SK-N-SH treated with all-trans-retinoic acid at 6 μM for 48 hours (cell line): ENCODE data around the gene NEU4.

Experiments
- ARNTL ChIP-seq: fragments of 450-650 bp; formaldehyde crosslinking; IDR thresholded peaks from 2 replicates; pipeline ENCODE4 v1.5.0; 2020; ENCODE audit warnings: low read depth, mild to moderate bottlenecking, moderate library complexity, borderline replicate concordance
- BACH2 ChIP-seq: fragments of 250-450 bp; sonication (Bioruptor Pico); IDR thresholded peaks from 2 replicates; pipeline ENCODE4 v1.9.0; 2021; ENCODE audit warnings: mild to moderate bottlenecking, borderline replicate concordance
- CREB5 ChIP-seq: fragments of 250-450 bp; sonication (Bioruptor Pico); IDR thresholded peaks from 2 replicates; pipeline ENCODE4 v1.5.1; 2020; ENCODE audit warnings: low read depth, mild to moderate bottlenecking, moderate library complexity
- ESRRG ChIP-seq: fragments of 250-450 bp; sonication (Bioruptor Pico); IDR thresholded peaks from 2 replicates; pipeline ENCODE4 v1.6.1; 2021; ENCODE audit warnings: mild to moderate bottlenecking
- RARB ChIP-seq: fragments of 250-450 bp; sonication (Bioruptor Pico); IDR thresholded peaks from 2 replicates; pipeline ENCODE4 v1.8.0; 2021; ENCODE audit warnings: mild to moderate bottlenecking, moderate library complexity
- SNAI2 ChIP-seq: fragments of 250-450 bp; sonication (Bioruptor Pico); IDR thresholded peaks from 2 replicates; pipeline ENCODE4 v1.5.0; 2020; ENCODE audit warnings: mild to moderate bottlenecking, moderate library complexity
- TCF4 ChIP-seq: fragments of 250-450 bp; sonication (Bioruptor Pico); IDR thresholded peaks from 2 replicates; pipeline ENCODE4 v1.8.0; 2021; ENCODE audit warnings: mild to moderate bottlenecking, moderate library complexity, borderline replicate concordance
- TOX ChIP-seq: fragments of 250-450 bp; sonication (Bioruptor Pico); IDR thresholded peaks from 2 replicates; pipeline ENCODE4 v1.8.0; 2021; ENCODE audit warnings: mild to moderate bottlenecking, moderate library complexity, borderline replicate concordance
- TSHZ2 ChIP-seq: fragments of 250-450 bp; sonication (Bioruptor Pico); IDR thresholded peaks from 2 replicates; pipeline ENCODE4 v1.5.0; 2020; ENCODE audit warnings: mild to moderate bottlenecking, moderate library complexity
- ZFP3 ChIP-seq: fragments of 250-450 bp; sonication (Bioruptor Pico); IDR thresholded peaks from 2 replicates; pipeline ENCODE4 v1.5.0; 2020; ENCODE audit warnings: mild to moderate bottlenecking, moderate library complexity
- ZFP30 ChIP-seq: fragments of 450-650 bp; formaldehyde crosslinking; IDR thresholded peaks from 2 replicates; pipeline ENCODE4 v1.5.0; 2022; ENCODE audit warnings: mild to moderate bottlenecking, moderate library complexity
- TF ChIP-seq, protein P1 (sequence below): fragments of 250-450 bp; sonication (Bioruptor Pico); IDR thresholded peaks from 2 replicates; pipeline ENCODE4 v1.5.1; 2021; ENCODE audit warnings: mild to moderate bottlenecking, moderate library complexity
- TF ChIP-seq, protein P2 (sequence below): fragments of 250-450 bp; sonication (Bioruptor Pico); IDR thresholded peaks from 2 replicates; pipeline ENCODE4 v1.8.0; 2020; ENCODE audit warnings: mild to moderate bottlenecking, moderate library complexity, borderline replicate concordance

DNA sequence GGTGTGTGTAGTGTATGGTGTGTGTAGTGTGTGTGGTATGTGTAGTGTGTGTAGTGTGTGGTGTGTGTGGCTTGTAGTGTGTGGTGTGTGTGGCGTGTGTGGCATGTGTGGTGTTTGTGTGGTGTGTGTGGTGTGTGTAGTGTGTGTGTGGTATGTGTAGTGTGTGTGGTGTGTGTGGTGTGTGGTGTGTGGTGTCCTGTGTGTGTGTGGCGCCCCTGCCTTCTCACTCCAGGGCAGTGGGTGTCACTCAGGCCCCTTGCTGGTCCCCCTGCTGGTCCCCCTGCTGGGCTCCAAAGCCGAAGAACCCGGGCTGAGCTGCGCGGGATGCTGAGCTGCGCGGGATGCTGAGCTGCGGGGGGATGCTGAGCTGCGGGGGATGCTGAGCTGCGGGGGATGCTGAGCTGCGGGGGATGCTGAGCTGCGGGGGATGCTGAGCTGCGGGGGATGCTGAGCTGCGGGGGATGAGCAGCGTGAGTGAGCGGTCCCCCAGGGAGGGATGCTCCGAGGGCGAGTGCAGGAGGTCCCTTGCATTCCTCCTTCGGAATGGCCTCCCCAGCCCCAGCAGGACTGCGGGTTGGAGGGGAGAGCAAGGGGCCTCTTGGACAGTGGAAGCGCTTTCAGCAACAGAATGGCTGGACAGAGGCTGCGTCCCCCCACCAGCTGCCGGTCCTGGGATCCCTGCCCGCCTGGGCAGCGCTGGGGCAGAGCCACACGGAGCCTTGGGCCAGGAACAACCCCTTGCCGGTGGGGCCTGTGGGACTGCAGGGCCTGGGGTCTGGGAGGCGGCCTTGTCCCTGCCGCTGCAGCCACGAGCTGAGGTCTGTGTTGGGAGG is 57.2 kb downstream of the NEU4 start:
- TF ChIP-seq ARNTL: no peak
- no peak for TF ChIP-seq BACH2 (CRISPR knock-in tag)
- TF ChIP-seq, protein P1, sequence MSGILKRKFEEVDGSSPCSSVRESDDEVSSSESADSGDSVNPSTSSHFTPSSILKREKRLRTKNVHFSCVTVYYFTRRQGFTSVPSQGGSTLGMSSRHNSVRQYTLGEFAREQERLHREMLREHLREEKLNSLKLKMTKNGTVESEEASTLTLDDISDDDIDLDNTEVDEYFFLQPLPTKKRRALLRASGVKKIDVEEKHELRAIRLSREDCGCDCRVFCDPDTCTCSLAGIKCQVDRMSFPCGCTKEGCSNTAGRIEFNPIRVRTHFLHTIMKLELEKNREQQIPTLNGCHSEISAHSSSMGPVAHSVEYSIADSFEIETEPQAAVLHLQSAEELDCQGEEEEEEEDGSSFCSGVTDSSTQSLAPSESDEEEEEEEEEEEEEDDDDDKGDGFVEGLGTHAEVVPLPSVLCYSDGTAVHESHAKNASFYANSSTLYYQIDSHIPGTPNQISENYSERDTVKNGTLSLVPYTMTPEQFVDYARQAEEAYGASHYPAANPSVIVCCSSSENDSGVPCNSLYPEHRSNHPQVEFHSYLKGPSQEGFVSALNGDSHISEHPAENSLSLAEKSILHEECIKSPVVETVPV: no peak
- no peak for TF ChIP-seq ZFP3 (CRISPR knock-in tag)
- no peak for TF ChIP-seq RARB (CRISPR knock-in tag)
- no peak for TF ChIP-seq CREB5 (CRISPR knock-in tag)
- no peak for TF ChIP-seq ESRRG (CRISPR knock-in tag)
- no peak for TF ChIP-seq ZFP30 (CRISPR knock-in tag)
- TF ChIP-seq, protein P2, sequence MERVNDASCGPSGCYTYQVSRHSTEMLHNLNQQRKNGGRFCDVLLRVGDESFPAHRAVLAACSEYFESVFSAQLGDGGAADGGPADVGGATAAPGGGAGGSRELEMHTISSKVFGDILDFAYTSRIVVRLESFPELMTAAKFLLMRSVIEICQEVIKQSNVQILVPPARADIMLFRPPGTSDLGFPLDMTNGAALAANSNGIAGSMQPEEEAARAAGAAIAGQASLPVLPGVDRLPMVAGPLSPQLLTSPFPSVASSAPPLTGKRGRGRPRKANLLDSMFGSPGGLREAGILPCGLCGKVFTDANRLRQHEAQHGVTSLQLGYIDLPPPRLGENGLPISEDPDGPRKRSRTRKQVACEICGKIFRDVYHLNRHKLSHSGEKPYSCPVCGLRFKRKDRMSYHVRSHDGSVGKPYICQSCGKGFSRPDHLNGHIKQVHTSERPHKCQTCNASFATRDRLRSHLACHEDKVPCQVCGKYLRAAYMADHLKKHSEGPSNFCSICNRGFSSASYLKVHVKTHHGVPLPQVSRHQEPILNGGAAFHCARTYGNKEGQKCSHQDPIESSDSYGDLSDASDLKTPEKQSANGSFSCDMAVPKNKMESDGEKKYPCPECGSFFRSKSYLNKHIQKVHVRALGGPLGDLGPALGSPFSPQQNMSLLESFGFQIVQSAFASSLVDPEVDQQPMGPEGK (CRISPR knock-in tag): no peak
- no peak for TF ChIP-seq TCF4 (CRISPR knock-in tag)
- TF ChIP-seq TOX (CRISPR knock-in tag): no peak
- no peak for TF ChIP-seq SNAI2 (CRISPR knock-in tag)
- no peak for TF ChIP-seq TSHZ2 (CRISPR knock-in tag)
